Activated T-cell treated with anti-CD3 and anti-CD28 coated beads for 24 hours (primary cell): ENCODE results near the gene SRGAP3.
A peak's percentile ranks its signal among the peaks of the same experiment; 100 is the strongest.
"Not testable (repeated sequence)": the region's sequence is repeated elsewhere in the genome, so short reads cannot be mapped to it uniquely, and the experiment has no call there.

Experiments
- DNase-seq: peaks from one replicate; pipeline ENCODE4 v3.0.0-alpha.2; 2020; ENCODE audit warnings: low read depth

The SRGAP3 gene

DNA sequence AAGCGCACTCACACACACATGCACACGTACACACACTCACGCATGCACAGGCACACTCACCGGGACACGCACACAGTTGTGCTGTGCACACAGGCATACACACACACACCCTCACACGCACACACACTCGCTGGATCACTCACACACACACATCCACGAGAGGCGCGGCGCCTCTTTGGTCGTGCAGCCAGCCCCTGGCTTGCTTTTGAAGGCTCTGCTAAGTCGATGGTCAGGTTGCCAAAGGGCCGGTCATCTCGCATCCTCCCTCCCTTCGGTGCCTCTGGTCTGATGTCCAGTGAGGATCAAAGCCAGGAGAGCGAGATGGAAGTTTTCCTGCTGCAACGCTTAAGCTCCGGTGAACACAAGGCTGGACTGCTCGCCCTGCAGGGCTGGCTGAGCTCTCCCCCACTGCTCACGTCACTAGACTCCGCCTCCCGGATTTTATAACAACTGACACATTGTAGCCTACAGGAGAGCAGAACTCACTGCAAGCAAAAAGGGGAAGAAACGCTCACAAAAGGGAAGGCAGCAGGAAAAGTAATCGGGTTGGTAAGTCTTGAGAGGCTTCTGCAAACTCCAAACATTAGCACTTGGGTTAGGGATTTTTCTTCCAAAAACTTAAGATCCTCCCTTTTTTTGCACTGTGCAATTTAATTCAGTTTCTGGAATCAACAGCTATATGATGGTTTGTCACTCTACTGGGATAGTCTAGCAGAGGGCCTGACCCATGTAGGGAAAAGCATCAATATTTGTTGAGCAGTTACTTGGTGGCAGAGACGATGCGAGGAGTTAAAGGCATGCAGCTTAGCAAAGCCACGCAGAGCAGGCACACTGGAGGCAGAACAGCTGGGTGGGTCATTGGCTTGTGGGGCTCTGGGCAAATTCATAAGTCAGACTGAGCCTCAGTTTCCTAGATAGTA, at the start of gene SRGAP3:
SRGAP3 (minus strand) TSS at position 374 of the 920 bp plus-strand sequence. CDS start 695 bp downstream, outside the sequence.
- DNase-seq = peak; percentile 66

DNA sequence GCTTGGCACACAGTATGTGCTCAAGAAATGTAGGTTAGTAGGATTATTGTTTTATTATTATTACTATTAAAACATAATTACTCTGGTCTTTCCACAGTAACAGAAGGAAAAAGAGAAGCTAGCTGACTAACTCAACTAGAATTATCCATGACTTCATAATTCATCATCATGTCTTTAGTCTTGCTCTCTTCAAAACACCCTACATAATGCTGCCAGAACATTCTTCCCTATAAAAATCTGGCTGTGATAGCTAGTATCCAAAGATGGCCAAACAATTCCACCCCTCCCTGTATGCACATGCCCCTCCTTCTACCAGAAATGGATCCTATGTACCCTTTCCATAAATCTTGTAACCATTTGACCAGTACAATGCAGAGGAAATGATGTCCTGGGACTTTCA, 48.8 kb upstream of the SRGAP3 start:
- no peak for DNase-seq

DNA sequence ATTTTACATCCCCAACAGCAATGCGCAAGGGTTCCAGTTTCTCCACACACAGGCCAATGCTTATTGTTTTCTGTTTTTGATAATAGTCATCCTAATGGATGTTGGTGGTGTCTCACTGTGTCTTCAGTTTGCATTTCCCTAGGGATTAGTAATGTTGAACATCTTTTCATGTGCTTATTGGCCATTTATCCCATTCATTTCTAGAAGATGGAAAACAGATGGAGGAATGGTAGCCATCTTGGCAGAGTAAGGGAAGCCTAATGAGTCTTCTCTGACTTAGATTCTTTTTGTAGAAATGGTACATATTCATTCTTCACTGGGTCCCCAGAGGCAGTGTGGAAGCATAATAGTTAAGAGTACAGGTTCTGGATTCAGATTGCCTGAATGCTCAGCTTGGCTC, 46.8 kb upstream of the SRGAP3 start:
- DNase-seq = no peak

DNA sequence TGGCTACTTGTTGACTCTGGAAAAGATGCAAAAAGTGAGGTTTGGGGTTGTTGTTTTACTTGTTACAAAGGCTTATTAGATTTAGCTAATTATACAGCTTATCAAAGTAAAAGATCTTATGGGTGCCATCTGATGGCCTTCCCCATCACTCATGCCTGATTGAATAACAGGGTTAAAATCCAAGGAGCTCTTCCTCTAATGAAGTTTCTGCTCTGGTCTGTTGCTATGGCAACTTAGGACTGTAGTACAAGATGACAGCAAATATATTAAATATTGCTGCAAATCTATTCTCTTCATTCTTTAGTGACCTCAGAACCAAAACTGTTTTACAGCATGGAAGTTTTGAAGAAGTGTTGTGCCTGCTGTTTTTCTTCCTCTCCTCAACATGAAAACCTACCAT, 45.6 kb upstream of the SRGAP3 start:
- DNase-seq = no peak

DNA sequence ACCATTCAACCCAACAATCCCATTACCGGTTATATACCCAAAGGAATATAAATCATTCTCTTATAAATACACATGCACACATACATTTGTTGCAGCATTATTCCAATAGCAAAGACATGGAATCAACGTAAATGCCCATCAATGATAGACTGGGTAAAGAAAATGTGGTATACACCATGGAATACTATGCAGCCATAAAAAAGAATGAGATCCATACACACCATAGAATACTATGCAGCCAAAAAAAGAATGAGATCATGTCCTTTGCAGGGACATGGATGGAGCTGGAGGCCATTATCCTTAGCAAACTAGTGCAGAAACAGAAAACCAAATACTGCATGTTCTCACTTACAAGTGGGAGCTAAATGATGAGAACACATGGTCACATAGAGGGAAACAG, 44.5 kb upstream of the SRGAP3 start:
- DNase-seq = not testable (repeated sequence)

DNA sequence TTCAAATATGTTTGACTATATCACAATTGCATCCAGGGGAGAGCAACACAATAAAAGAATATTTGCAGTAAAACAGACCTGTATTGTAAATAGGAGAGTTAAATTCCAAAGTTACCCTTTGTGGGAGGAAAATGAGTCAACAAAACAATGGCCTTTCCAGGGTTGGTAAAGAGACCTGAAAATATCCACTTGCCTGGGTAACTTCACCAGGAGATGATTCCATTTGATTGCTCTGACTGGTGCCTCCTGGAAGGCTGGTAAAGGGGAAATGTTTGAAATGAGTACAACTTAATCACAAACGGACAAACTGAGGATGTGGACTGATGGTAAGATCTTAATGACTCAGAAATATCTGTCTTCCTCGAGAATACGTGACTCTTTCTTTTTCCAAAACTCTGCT, 43.6 kb upstream of the SRGAP3 start:
- no peak for DNase-seq

DNA sequence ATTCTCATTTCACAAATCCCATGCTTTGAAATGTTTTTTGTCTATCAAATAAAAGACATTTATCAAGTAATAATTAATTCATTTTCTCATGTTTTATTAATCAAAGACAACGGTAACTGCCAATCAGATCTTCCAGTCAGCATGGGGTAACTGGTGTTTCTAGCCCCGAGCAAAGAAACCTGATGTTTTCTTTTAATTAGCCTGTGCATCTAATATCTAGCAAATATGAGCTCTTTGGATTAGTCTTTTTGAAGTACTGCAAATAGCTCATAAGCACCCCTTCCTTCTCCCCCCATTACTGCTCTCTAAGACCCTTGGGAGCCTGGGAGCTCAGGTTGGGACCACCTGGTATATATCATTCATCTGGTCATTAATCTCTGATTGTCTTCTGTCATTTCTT, 43.1 kb upstream of the SRGAP3 start:
- DNase-seq = no peak

DNA sequence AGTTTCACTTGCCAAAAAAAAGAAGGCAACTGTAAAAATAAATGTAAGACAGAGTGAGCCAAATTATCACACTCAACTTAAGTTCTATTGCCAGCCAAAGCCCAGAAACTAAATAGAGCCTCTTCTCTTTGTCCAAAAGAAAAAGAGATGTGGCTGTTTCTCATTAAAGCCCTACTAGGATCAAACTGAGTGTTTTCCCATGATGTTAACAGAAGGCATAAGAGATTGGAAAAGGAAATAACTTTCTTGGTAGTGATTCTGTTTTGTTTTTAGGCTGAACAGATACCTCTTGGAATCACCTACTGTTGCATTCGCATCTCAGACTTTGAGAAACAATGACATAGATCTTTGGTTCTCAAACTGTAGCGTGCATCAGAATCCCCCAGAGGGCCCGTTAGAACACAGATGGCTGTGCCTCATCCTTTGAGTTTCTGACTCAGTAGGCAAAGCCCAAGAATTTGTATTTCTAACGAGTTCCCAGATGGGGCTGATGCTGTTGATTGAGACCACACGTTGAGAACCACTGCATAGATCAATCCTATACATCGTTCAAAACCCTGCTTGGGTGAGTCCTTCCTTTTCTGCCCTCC, 42.5 kb upstream of the SRGAP3 start:
- DNase-seq = no peak

DNA sequence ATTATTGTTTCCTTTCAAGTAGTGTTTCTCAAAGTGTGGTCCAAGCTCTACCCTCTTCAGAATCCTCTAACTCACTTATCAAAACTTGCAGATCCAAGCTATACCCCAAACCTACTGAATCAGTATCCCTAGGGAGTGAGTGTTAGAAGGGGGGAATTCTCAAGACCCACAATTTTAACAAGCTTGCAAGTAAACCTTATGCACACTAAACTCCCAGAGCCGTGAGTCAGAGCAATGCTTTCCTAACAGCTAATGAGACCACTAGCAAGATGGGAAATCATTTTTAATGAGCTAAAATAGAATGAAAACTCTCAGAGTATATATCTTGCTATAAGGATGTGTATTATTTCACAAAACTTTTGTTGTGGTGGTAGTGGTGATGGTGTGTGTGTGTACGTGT, 41.1 kb upstream of the SRGAP3 start:
- no peak for DNase-seq

DNA sequence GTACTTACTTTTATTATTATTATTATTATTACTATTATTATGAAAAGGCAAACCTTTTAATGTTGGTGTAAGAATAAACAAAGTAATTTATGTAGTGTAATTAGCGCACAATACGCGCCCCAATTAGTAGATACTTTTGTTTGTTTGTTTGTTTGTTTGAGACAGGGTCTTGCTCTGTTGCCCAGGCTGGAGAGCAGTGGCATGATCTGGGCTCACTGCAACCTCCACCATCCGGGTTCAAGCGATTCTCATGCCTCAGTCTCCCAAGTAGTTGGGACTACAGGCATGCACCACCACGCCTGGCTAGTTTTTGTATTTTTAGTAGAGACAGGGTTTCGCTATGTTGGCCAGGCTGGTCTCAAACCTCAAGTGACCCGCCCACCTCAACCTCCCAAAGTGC, 32.1 kb upstream of the SRGAP3 start:
- DNase-seq = not testable (repeated sequence)

DNA sequence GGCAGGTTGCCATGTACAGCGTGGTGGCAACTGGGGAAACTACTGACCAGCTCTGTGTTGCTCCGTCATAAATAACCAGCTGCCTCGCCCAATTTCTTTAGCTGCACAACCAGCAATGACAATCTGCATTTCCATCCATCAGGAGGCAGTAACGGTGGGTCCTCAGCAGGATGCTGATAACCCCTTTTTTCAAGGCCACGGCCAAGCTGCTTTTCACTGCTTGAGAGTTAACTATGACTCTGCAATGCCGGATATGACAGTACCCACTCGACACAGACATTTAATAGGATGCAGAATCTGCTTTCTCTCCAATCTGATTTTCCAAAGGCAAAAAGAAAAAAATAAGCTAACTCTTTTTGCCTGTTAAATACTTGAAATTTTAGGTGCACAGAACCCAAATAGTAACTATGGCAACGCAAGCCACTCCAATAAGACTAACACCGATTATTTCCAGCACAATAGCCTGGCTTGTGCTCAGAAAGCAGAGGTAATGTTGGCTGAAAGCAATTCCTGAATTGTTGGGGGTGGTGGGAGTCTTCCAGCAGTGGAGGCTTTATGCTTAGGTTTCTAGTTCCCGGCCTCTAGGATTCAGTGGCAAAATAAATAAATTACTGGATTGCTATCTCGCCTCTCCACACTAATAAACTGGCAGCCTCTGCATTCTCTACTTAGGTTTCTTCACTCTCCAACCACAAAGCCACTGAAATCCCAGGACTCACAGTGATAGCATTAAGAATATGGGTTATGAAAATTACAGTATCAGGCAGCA, 31.2 kb upstream of the SRGAP3 start:
- DNase-seq = no peak

DNA sequence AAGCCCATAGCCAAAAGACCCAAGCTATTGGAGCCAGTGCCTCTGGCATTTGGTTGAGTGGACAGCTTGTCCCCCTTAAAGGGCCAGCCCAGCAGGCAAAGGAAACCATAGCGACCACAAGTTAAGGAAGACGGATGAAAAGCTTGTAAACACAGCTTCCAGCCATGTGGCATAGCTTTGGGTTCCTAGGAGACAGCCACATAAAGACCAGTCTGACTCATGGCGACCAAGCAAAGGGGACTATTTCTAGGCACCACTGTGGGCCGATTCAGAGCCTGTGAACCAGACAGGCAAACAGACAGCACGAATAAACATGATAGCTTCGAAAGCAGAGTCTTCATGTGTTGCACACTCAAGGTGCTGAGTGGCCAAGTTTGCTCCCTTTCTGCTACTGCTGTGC, 30.5 kb upstream of the SRGAP3 start:
- no peak for DNase-seq

DNA sequence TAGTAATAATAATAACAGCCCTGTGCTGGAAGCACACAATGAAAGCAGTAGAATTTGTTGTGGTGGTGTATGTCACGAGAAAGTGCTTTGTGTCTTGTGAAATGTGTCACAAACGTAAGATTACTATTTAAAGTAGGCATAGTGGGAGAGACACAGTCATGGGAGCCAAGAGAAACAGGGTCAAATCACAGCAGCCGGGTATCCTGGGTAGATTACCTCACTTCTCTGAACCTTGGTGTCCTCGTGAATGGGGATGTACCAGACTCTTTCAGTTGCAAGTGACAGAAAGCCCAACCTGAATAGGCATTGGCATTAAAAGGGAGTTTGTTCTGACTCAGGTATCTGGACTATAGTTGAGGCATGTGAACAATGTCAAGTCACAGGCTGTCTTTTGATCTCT, 29.1 kb upstream of the SRGAP3 start:
- no peak for DNase-seq

DNA sequence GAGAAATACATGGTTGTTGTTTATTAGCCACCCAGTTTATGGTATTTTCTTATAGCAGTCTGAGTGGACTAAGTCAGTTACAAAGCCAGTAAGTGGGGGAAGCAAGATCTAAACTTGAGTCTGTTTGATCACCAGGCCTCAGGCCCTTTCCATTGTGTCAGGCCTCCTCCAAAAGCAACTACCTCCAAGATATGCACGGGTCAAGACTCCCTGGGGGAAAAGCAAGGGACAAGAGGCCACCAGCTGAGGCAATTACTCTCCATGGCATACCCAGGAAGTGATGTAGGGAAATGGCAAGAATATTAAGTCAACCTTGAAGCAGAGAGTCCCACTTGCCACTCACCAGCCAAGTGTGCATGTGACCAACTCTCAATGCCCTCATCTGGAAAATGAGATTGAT, 28.6 kb upstream of the SRGAP3 start:
- no peak for DNase-seq

DNA sequence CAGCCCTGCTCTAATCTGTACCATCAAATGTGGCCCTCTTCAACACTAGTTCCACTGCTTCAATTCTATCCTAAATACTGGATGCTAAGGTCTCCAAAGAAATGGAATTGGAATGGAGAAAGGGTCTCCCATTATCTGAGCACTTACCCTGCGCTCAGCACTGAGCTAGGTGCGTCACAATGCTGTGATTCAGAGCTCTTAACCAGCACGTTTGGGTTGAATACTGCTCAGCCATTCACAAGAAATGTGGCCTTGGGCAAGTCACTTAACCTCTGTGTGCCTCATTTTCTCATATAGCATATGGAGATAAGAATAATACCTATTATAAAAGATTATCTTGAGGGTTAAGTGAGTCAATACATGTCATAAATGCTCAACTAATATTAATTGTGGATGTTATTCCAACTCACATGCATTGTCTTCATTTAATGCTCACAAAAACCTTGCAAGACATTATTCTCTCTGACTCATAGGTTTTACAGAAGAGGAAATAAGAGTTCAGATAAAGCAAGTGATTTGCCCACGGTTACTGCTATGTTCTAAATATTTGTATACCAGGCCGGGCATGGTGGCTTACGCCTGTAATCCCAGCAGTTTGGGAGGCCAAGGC, 27.4 kb upstream of the SRGAP3 start:
- DNase-seq = no peak

DNA sequence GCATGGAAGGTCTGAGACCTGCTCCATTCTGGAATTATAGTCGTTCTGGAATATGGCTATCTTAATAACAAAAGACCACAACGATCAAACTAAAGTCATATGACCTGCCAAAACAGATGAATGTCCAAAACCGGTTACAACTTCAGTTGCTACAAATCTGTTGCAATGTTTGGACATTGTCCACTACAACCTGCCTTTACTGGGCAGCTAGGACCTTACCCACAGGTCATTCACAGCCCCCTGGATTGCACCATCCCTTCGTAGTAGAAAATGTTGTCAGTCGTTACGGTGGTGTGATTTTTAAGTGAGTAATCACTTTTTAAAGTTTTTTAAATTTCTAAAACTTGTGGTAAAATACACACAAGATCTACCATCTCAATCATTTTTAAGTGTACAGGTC, 22.5 kb upstream of the SRGAP3 start:
- DNase-seq = no peak

DNA sequence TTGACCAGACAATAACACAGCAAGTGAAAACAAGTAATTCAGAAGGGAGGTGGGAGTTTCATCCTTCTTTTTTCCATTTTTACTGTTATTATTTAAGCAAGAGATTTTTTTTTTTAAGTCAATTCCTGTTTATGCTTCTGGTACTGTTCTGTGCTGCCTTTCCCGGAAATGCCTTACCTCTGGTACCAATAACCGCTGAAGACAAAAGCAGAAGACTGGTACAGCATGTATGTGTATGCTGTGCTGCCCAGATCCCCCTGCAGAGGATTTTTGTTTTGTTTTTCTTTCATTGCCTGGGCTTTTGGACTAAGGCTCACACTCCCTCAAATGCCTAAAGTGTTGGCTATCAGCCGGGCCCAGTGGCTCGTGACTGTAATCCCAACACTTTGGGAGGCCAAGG, 21.3 kb upstream of the SRGAP3 start:
- no peak for DNase-seq

DNA sequence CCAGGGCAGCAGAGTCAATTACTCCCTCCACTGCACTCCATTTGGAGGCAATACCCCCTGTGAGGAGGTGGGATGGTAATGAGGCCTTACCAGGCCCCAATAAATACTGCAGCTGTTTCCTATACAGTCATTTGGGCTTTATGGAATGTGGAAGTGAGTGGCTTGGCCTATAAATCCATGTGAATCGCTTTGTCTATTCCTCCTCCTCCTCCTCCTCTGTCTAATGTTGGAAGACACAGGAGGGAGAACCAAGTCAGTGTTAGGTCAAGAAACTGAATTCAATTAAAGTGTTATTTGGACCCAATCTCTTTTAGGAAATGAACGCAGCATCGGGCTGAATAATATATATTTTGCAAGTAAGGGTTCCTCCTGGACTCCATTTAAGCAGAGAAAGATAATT, 17.3 kb upstream of the SRGAP3 start:
- no peak for DNase-seq

DNA sequence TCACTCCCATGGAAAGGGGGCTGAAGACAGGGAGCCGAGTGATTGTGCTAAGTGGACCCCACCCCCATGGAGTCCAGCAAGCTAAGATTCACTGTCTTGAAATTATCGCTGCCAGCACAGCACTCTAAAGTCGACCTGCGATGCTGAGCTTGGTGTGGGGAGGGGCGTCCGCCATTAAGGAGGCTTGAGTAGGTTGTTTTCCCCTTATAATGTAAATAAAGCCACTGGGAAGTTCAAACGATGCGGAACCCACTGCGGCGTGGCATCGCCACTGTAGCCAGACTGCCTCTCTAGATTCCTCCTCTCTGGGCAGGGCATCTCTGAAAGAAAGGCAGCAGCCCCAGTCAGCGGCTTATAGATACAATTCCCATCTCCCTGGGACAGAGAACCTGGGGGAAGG, 10.9 kb upstream of the SRGAP3 start:
- DNase-seq = no peak

DNA sequence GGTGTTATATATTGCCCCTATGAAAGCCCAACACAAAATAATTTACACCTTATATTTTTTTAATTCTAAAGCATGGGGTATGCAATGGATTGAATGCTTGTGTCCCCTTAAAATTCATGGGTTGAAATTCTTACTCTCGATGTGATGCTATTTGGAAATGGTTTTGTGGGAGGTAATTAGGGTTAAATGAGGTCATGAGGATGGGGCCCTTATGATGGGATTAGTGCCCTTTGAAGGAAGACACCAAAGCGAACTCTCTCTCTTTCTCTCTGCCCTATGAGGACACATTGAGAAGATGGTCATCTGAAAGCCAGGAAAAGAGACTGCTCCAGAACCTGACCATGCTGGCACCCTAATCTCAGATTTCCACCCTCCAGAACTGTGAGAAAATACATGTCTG, 7.6 kb upstream of the SRGAP3 start:
- DNase-seq = no peak

DNA sequence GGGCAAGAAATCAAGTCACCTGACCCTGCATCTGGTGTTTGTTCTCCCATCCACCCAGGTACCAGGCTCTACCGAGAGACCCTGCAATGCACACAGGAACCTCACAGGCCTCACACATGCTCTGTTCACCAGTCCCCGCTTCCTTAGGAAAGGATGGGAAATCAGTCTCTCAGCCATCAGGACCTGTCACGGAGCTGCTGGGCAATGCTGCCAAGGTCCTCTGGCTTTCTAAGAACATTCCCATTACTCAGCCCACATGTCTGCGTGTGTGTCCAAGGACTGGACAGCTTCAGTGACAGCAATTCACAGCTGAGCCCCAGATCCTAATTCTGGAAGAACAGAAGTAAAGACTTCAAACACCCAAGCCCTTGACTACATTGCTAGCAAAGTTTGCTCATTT, 6.5 kb upstream of the SRGAP3 start:
- DNase-seq = no peak

DNA sequence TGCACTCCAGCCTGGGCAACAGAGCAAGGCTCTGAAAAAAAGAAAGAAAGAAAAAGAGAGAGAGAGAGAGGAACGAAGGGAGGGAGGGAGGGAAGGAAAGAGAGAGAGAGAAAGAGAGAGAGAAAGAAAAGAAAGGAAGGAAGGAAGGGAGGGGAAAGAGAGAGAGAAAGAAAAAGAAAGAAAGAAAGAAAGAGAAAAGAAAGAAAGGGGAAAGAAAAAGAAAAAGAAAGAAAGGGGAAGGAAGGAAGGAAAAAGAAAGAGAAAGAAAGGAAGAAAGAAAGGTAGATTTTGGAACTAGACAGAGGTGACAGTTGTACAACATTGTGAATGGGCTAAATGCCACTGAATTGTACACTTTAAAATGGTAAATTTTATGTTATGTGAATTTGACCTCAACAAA, 5.3 kb upstream of the SRGAP3 start:
- no peak for DNase-seq

DNA sequence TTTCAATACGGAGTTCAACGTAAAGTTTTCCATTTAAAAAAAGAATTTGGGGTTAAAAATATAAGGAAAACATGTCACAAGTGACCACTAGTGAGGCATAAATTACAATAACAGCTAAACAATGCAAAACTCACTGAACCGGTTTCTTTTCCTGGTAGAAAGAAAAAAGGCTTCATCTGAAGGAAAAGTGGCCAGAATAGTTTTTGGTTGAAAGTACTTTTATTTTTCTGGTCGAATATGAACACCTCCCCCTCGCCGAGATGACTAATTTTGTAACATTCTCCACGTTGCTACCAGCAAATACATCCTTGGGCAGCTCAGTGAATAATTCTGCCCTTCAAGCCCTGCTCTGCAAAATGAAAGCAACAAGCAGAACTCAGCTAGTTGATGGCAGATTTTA, 3.9 kb upstream of the SRGAP3 start:
- no peak for DNase-seq
